Ishikawa (cell line): ENCODE measurements around the gene GATAD2B.

Source experiments
- EGR1 ChIP-seq: IDR thresholded peaks from 2 replicates; pipeline ENCODE4 v1.6.1; 2012
- EP300 ChIP-seq: IDR thresholded peaks from 2 replicates; pipeline ENCODE4 v1.6.1; 2012; ENCODE audit warnings: borderline replicate concordance
- TAF1 ChIP-seq: IDR thresholded peaks from 2 replicates; pipeline ENCODE4 v1.6.1; 2012; ENCODE audit warnings: low read depth, mild to moderate bottlenecking
- TCF12 ChIP-seq: IDR thresholded peaks from 2 replicates; pipeline ENCODE4 v1.6.1; 2012; ENCODE audit warnings: low read depth
- YY1 ChIP-seq: IDR thresholded peaks from 2 replicates; pipeline ENCODE4 v1.6.1; 2012; ENCODE audit warnings: low read depth
- TF ChIP-seq, protein P1 (sequence below): IDR thresholded peaks from 2 replicates; pipeline ENCODE4 v1.6.1; 2012; ENCODE audit warnings: low read depth, mild to moderate bottlenecking
- TF ChIP-seq, protein P2 (sequence below): IDR thresholded peaks from 2 replicates; pipeline ENCODE4 v1.6.1; 2012

DNA sequence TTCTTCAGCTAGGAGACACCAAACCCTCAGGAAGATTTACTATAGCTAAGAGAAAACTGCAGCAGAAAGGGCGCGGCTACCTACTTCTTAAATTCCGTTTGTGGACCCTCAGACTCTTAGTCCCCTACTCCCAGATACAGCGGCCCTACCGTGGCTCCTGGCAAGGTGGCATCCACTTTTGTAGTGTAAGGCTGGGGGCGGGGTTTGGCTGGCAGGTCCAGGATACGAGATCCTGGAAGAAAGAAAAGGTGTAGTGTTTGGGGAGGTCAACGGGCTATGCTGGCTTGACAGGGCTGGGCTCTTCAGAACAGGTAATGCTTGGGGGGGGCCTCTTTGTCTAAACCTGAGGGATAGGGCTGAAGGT, 45.2 kb upstream of the GATAD2B start:
- TF ChIP-seq, protein P1, sequence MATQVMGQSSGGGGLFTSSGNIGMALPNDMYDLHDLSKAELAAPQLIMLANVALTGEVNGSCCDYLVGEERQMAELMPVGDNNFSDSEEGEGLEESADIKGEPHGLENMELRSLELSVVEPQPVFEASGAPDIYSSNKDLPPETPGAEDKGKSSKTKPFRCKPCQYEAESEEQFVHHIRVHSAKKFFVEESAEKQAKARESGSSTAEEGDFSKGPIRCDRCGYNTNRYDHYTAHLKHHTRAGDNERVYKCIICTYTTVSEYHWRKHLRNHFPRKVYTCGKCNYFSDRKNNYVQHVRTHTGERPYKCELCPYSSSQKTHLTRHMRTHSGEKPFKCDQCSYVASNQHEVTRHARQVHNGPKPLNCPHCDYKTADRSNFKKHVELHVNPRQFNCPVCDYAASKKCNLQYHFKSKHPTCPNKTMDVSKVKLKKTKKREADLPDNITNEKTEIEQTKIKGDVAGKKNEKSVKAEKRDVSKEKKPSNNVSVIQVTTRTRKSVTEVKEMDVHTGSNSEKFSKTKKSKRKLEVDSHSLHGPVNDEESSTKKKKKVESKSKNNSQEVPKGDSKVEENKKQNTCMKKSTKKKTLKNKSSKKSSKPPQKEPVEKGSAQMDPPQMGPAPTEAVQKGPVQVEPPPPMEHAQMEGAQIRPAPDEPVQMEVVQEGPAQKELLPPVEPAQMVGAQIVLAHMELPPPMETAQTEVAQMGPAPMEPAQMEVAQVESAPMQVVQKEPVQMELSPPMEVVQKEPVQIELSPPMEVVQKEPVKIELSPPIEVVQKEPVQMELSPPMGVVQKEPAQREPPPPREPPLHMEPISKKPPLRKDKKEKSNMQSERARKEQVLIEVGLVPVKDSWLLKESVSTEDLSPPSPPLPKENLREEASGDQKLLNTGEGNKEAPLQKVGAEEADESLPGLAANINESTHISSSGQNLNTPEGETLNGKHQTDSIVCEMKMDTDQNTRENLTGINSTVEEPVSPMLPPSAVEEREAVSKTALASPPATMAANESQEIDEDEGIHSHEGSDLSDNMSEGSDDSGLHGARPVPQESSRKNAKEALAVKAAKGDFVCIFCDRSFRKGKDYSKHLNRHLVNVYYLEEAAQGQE: no peak
- no peak for TF ChIP-seq YY1
- no peak for TF ChIP-seq EP300
- no peak for TF ChIP-seq TAF1
- TF ChIP-seq EGR1: no peak
- no peak for TF ChIP-seq TCF12
- TF ChIP-seq, protein P2, sequence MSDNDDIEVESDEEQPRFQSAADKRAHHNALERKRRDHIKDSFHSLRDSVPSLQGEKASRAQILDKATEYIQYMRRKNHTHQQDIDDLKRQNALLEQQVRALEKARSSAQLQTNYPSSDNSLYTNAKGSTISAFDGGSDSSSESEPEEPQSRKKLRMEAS: no peak
